ENCODE measurements around the gene TMEM151A. TPM values are rescaled to one million over a fixed set of nuclear protein-coding genes. Genes with fewer than 3 reads are reported as not detected.

Gene TMEM151A
- total RNA-seq (under 1 TPM in 2 of 5 experiments, not detected in 3; 0.11 to 0.29 TPM), polyA plus RNA-seq (not detected), total RNA-seq (not detected)

- H3K4me3 Mint-ChIP-seq, result peak within 1 kb of the TSS; percentile 58 to 94 (median 89)
- POLR2A ChIA-PET, result interaction anchor here (0.6 to 1.3 kb wide), 3 partner anchors 9 to 916 kb away, joined by 3 to 5 read pairs (median 3); partner anchors contain the start of gene RIN1
Observed at GRCh38 chr11:66291706-66292542, at the start of gene TMEM151A. TMEM151A (plus strand) TSS chr11:66291894; CDS start chr11:66292014, 120 bp downstream.

GRCh38 chr11:66242095-66242765, 49.5 kb upstream of the TMEM151A start:
- no peak overlapping the region for H3K4me3 ChIP-seq (ENCODE audit: low read length)
- peak overlapping the region; percentile 41 for H3K27ac ChIP-seq (ENCODE audit: low read depth, low read length)
- no peaks in the 10 kb centered on the region for H3K4me1 ChIP-seq (ENCODE audit: control insufficient read depth in 2 of 2, insufficient read depth in 2 of 2, low read length in 2 of 2)
- POLR2A ChIA-PET, result interaction anchor here (1.3 kb wide), 1 partner anchor 17 kb away, joined by 3 read pairs; no protein-coding TSS in a partner anchor
- Mint-ChIP-seq H3K27ac (peak overlapping the region in 6 of 9 donors; percentile 48 to 78 (median 64)), H3K27me3 (no peaks in the 10 kb centered on the region), H3K4me3 (peak overlapping the region in 1 of 10 donors; percentile 31), H3K9me3 (peaks cover 0 to 1% (median 0%) of the 10 kb centered on the region in 11 donors), H3K36me3 (peaks cover 0 to 31% (median 8%) of the 10 kb centered on the region in 5 donors), H3K4me1 (peaks cover 0 to 18% (median 5%) of the 10 kb centered on the region in 7 donors)
- DNase-seq (no peak), ATAC-seq (no peak)
- CTCF ChIA-PET, result interaction anchor here (0.6 kb wide), 1 partner anchor 1125 kb away, joined by 3 read pairs; the partner anchor contains the start of gene ZNHIT2
- peaks cover 11 to 93% (median 36%) of the 10 kb centered on the region in 3 experiments for H3K36me3 ChIP-seq (ENCODE audit: control insufficient read depth in 2 of 3, insufficient read depth in 3 of 3, low read length in 3 of 3)
- intact Hi-C loops (cut with micrococcal nuclease), result no loop called here
- no peaks in the 10 kb centered on the region for H3K9me3 ChIP-seq (ENCODE audit: control insufficient read depth in 2 of 3, low read length in 3 of 3)
- no peaks in the 10 kb centered on the region for H3K27me3 ChIP-seq (ENCODE audit: control insufficient read depth in 2 of 2, insufficient read depth in 2 of 2, low read length in 2 of 2)

More at GRCh38 chr11:66291706-66292542, at the start of gene TMEM151A:
- H3K9me3 ChIP-seq (ENCODE audit: control insufficient read depth in 2 of 3, low read length in 3 of 3), result no peaks in the 10 kb centered on the region
- no peaks in the 10 kb centered on the region for H3K36me3 ChIP-seq (ENCODE audit: control insufficient read depth in 2 of 3, insufficient read depth in 3 of 3, low read length in 3 of 3)
- DNase-seq (peak in 2 of 9 donors; percentile 31 to 57), ATAC-seq (no peak)
- H3K27me3 ChIP-seq (ENCODE audit: control insufficient read depth in 2 of 2, insufficient read depth in 2 of 2, low read length in 2 of 2), result peaks cover 0 to 7% of the 10 kb centered on the region in 2 donors
- Mint-ChIP-seq H3K4me1 (peaks cover 14 to 41% (median 33%) of the 10 kb centered on the region in 7 donors), H3K27ac (peak within 1 kb of the TSS in 7 of 9 donors; percentile 3 to 80 (median 42)), H3K36me3 (peaks cover 0 to 4% (median 0%) of the 10 kb centered on the region in 5 donors), H3K9me3 (peaks cover 0 to 1% (median 0%) of the 10 kb centered on the region in 11 donors), H3K27me3 (peaks cover 13 to 39% (median 13%) of the 10 kb centered on the region in 5 donors)
- intact Hi-C loops (cut with micrococcal nuclease), result no loop called here
- H3K4me1 ChIP-seq (ENCODE audit: control insufficient read depth in 2 of 2, insufficient read depth in 2 of 2, low read length in 2 of 2), result peaks cover 18 to 19% of the 10 kb centered on the region in 2 donors
- CTCF ChIA-PET, result interaction anchor here (1.0 kb wide), 1 partner anchor 677 kb away, joined by 3 read pairs; no protein-coding TSS in a partner anchor
- H3K27ac ChIP-seq (ENCODE audit: low read depth, low read length), result no peak within 1 kb of the TSS
- H3K4me3 ChIP-seq (ENCODE audit: low read length), result no peak within 1 kb of the TSS

GRCh38 chr11:66243782-66244535, 47.7 kb upstream of the TMEM151A start:
- Histone ChIP-seq H3K9me3 (ENCODE audit: control insufficient read depth in 2 of 3, low read length in 3 of 3) (no peaks in the 10 kb centered on the region), H3K36me3 (ENCODE audit: control insufficient read depth in 2 of 3, insufficient read depth in 3 of 3, low read length in 3 of 3) (peaks cover 11 to 83% (median 23%) of the 10 kb centered on the region in 3 experiments), H3K27ac (ENCODE audit: low read depth, low read length) (peak overlapping the region; percentile 36), H3K4me3 (ENCODE audit: low read length) (no peak overlapping the region), H3K4me1 (ENCODE audit: control insufficient read depth in 2 of 2, insufficient read depth in 2 of 2, low read length in 2 of 2) (no peaks in the 10 kb centered on the region), H3K27me3 (ENCODE audit: control insufficient read depth in 2 of 2, insufficient read depth in 2 of 2, low read length in 2 of 2) (no peaks in the 10 kb centered on the region)
- DNase-seq, result no peak
- Mint-ChIP-seq H3K4me1 (peaks cover 0 to 18% (median 4%) of the 10 kb centered on the region in 7 donors), H3K4me3 (peak overlapping the region in 2 of 10 donors; percentile 25 to 39), H3K36me3 (peaks cover 0 to 28% (median 8%) of the 10 kb centered on the region in 5 donors), H3K27ac (peak overlapping the region in 7 of 9 donors; percentile 22 to 78 (median 55)), H3K27me3 (no peaks in the 10 kb centered on the region), H3K9me3 (peaks cover 0 to 1% (median 0%) of the 10 kb centered on the region in 11 donors)
- ATAC-seq, result no peak
- ChIA-PET CTCF (no interaction called here), POLR2A (interaction anchor here (0.8 kb wide), 1 partner anchor 9 kb away, joined by 4 read pairs; no protein-coding TSS in a partner anchor)
- intact Hi-C loops (cut with micrococcal nuclease), result no loop called here

GRCh38 chr11:66247295-66247694, 44.4 kb upstream of the TMEM151A start:
- Histone ChIP-seq H3K27ac (ENCODE audit: low read depth, low read length) (no peak overlapping the region), H3K27me3 (ENCODE audit: control insufficient read depth in 2 of 2, insufficient read depth in 2 of 2, low read length in 2 of 2) (no peaks in the 10 kb centered on the region), H3K36me3 (ENCODE audit: control insufficient read depth in 2 of 3, insufficient read depth in 3 of 3, low read length in 3 of 3) (peaks cover 0 to 58% (median 7%) of the 10 kb centered on the region in 3 experiments), H3K4me3 (ENCODE audit: low read length) (no peak overlapping the region), H3K9me3 (ENCODE audit: control insufficient read depth in 2 of 3, low read length in 3 of 3) (no peaks in the 10 kb centered on the region), H3K4me1 (ENCODE audit: control insufficient read depth in 2 of 2, insufficient read depth in 2 of 2, low read length in 2 of 2) (no peaks in the 10 kb centered on the region)
- H3K4me1 Mint-ChIP-seq, result peaks cover 0 to 11% (median 9%) of the 10 kb centered on the region in 7 donors
- intact Hi-C loops (cut with micrococcal nuclease), result no loop called here
- peak overlapping the region in 1 of 10 donors; percentile 29 for H3K4me3 Mint-ChIP-seq
- H3K36me3 Mint-ChIP-seq, result peaks cover 0 to 17% (median 5%) of the 10 kb centered on the region in 5 donors
- DNase-seq (no peak), ATAC-seq (no peak)
- H3K27ac Mint-ChIP-seq, result peak overlapping the region in 7 of 9 donors; percentile 1 to 84 (median 64)
- CTCF ChIA-PET, result interaction anchor here (0.5 to 0.7 kb wide), 2 partner anchors 8 to 158 kb away, joined by 3 to 5 read pairs; no protein-coding TSS in a partner anchor
- peaks cover 0 to 3% (median 0%) of the 10 kb centered on the region in 11 donors for H3K9me3 Mint-ChIP-seq
- POLR2A ChIA-PET, result interaction anchor here (0.6 kb wide), 1 partner anchor 87 kb away, joined by 6 read pairs; no protein-coding TSS in a partner anchor
- H3K27me3 Mint-ChIP-seq, result no peaks in the 10 kb centered on the region

GRCh38 chr11:66247801-66248200, 43.9 kb upstream of the TMEM151A start:
- Mint-ChIP-seq H3K36me3 (peaks cover 0 to 17% (median 5%) of the 10 kb centered on the region in 5 donors), H3K9me3 (peaks cover 0 to 3% (median 0%) of the 10 kb centered on the region in 11 donors), H3K27ac (peak overlapping the region in 6 of 9 donors; percentile 1 to 78 (median 60)), H3K4me3 (peak overlapping the region in 1 of 10 donors; percentile 29), H3K27me3 (no peaks in the 10 kb centered on the region), H3K4me1 (peaks cover 0 to 11% (median 9%) of the 10 kb centered on the region in 7 donors)
- ChIA-PET CTCF (no interaction called here), POLR2A (no interaction called here)
- Histone ChIP-seq H3K4me3 (ENCODE audit: low read length) (no peak overlapping the region), H3K27ac (ENCODE audit: low read depth, low read length) (no peak overlapping the region), H3K36me3 (ENCODE audit: control insufficient read depth in 2 of 3, insufficient read depth in 3 of 3, low read length in 3 of 3) (peaks cover 0 to 53% (median 4%) of the 10 kb centered on the region in 3 experiments), H3K27me3 (ENCODE audit: control insufficient read depth in 2 of 2, insufficient read depth in 2 of 2, low read length in 2 of 2) (no peaks in the 10 kb centered on the region), H3K4me1 (ENCODE audit: control insufficient read depth in 2 of 2, insufficient read depth in 2 of 2, low read length in 2 of 2) (no peaks in the 10 kb centered on the region), H3K9me3 (ENCODE audit: control insufficient read depth in 2 of 3, low read length in 3 of 3) (no peaks in the 10 kb centered on the region)
- intact Hi-C loops (cut with micrococcal nuclease), result no loop called here
- ATAC-seq (no peak), DNase-seq (no peak)
